Endothelial cell of umbilical vein (primary cell): ENCODE results near the gene CCDC14. TPM values are rescaled to one million over a fixed set of nuclear protein-coding genes. Genes with fewer than 3 reads are reported as not detected.

Experiments
- BruUV-seq: library from RNA; stranded (reverse); fragments of 400-500 nt; replicated peaks from 2 replicates; lab custom pipeline; 2021; lab: Mats Ljungman, UMichigan
- CTCF ChIA-PET: fragments of 300-600, 350-600 bp; sonication (Branson Sonifier 250); formaldehyde crosslinking; loops from one replicate; lab custom pipeline; 2021; ENCODE audit warnings: antibody characterized with exemption, inconsistent platforms; lab: Charles Lee
- POLR2A ChIA-PET: fragments of 300-600, 350-600 bp; sonication (Branson Sonifier 250); formaldehyde crosslinking; loops from one replicate; lab custom pipeline; 2021; ENCODE audit warnings: antibody characterized with exemption, inconsistent platforms; lab: Charles Lee
- DNase-seq: peaks from one replicate; pipeline ENCODE4 v3.0.0-alpha.2; 2011; ENCODE audit warnings: low read depth, low spot score
- FAIRE-seq: peaks from 2 replicates; lab custom pipeline; 2011; peaks lifted over from hg19 to GRCh38; lab: Jason Lieb, UNC
- H2AFZ ChIP-seq: 2 replicates; pipeline ENCODE4 v1.6.0; 2012; ENCODE audit warnings: low read depth, low read length, control low read depth, inconsistent platforms
- H3K27ac ChIP-seq: 2 replicates; pipeline ENCODE4 v1.5.1; 2011; ENCODE audit warnings: low read depth, mild to moderate bottlenecking, control low read depth, low read length, moderate library complexity; ENCODE audit not compliant: insufficient read depth
- H3K27me3 ChIP-seq, 2 experiments: 2 replicates each; pipeline versions ENCODE4 v1.6.0 to v1.6.1; 2011; ENCODE audit warnings: low read length in 2 of 2, mixed read lengths in 1 of 2; ENCODE audit not compliant: control insufficient read depth in 2 of 2, insufficient read depth in 2 of 2
- H3K36me3 ChIP-seq, 2 experiments: 2 replicates in 1 of 2; 3 replicates in 1 of 2; pipeline ENCODE4 v1.5.1; 2011; ENCODE audit warnings: low read length in 2 of 2, mild to moderate bottlenecking in 1 of 2, moderate library complexity in 1 of 2; ENCODE audit not compliant: control insufficient read depth in 2 of 2, insufficient read depth in 2 of 2; ENCODE audit errors: extremely low read depth in 1 of 2
- H3K4me1 ChIP-seq: 3 replicates; pipeline ENCODE4 v1.5.1; 2011; ENCODE audit warnings: mild to moderate bottlenecking, low read length; ENCODE audit not compliant: control insufficient read depth, insufficient read depth; ENCODE audit errors: extremely low read depth
- H3K4me2 ChIP-seq: 2 replicates; pipeline ENCODE4 v1.6.1; 2011; ENCODE audit warnings: low read length, control low read depth, mixed read lengths; ENCODE audit not compliant: insufficient read depth
- H3K4me3 ChIP-seq, 3 experiments: fragments of 200-600 bp in 1 of 3; sonication (generic), shearing (Covaris generic) in 1 of 3; replicated peaks in 1 of 3; 2 replicates each; pipeline ENCODE4 v1.5.1; 2011 to 2016; ENCODE audit warnings: control low read depth in 3 of 3, low read length in 3 of 3, mild to moderate bottlenecking in 2 of 3, inconsistent platforms in 1 of 3, low read depth in 1 of 3, moderate library complexity in 1 of 3; ENCODE audit not compliant: insufficient read depth in 1 of 3
- H3K79me2 ChIP-seq: 2 replicates; pipeline ENCODE4 v1.6.0; 2012; ENCODE audit warnings: low read length, inconsistent platforms; ENCODE audit not compliant: control insufficient read depth, insufficient read depth
- H3K9ac ChIP-seq: replicated peaks from 2 replicates; pipeline ENCODE3; 2011; ENCODE audit warnings: low read length, control low read depth; ENCODE audit not compliant: insufficient read depth; ENCODE audit errors: extremely low read depth
- H3K9me1 ChIP-seq: replicated peaks from 3 replicates; pipeline ENCODE4 v1.6.0; 2011; ENCODE audit warnings: mild to moderate bottlenecking, low read length; ENCODE audit not compliant: control insufficient read depth, insufficient read depth; ENCODE audit errors: extremely low read depth
- H3K9me3 ChIP-seq: replicated peaks from 2 replicates; pipeline ENCODE4 v1.5.1; 2012; ENCODE audit warnings: low read length, inconsistent platforms; ENCODE audit not compliant: control insufficient read depth, insufficient read depth
- H4K20me1 ChIP-seq: replicated peaks from 2 replicates; pipeline ENCODE3; 2011; ENCODE audit warnings: mild to moderate bottlenecking, low read length; ENCODE audit not compliant: control insufficient read depth, insufficient read depth; ENCODE audit errors: extremely low read depth
- CTCF ChIP-seq, 2 donors: IDR thresholded peaks; 1 replicate in 1 of 2; 2 replicates in 1 of 2; pipeline ENCODE4 v1.5.1; 2011; ENCODE audit warnings: low read length in 2 of 2, mild to moderate bottlenecking in 2 of 2, moderate library complexity in 2 of 2, control low read depth in 1 of 2, inconsistent platforms in 1 of 2, low read depth in 1 of 2; ENCODE audit not compliant: insufficient read depth in 1 of 2; ENCODE audit errors: extremely low read depth in 1 of 2
- EZH2 ChIP-seq: IDR thresholded peaks from 2 replicates; pipeline ENCODE4 v1.6.1; 2012; ENCODE audit warnings: borderline replicate concordance, low read depth, mild to moderate bottlenecking, moderate library complexity, low read length, inconsistent platforms; ENCODE audit not compliant: severe bottlenecking
- FOS ChIP-seq: IDR thresholded peaks from 2 replicates; pipeline ENCODE4 v1.6.1; 2011; ENCODE audit warnings: mild to moderate bottlenecking, low read length, moderate library complexity, borderline replicate concordance; ENCODE audit not compliant: insufficient read depth
- GATA2 ChIP-seq: IDR thresholded peaks from 2 replicates; pipeline ENCODE4 v1.7.0; 2011; ENCODE audit warnings: low read depth, mild to moderate bottlenecking, moderate library complexity, mixed read lengths, low read length; ENCODE audit not compliant: insufficient read length, insufficient read depth
- JUN ChIP-seq: IDR thresholded peaks from 2 replicates; pipeline ENCODE4 v1.6.1; 2011; ENCODE audit warnings: borderline replicate concordance, low read depth; ENCODE audit not compliant: insufficient read length, insufficient read depth
- MYC ChIP-seq: IDR thresholded peaks from one replicate; pipeline ENCODE4 v1.6.1; 2011; ENCODE audit warnings: mild to moderate bottlenecking, low read depth, low read length
- POLR2A ChIP-seq: IDR thresholded peaks from 2 replicates; pipeline ENCODE4 v1.6.1; 2012; ENCODE audit warnings: low read depth, mild to moderate bottlenecking, control low read depth, low read length
- POLR2AphosphoS5 ChIP-seq: IDR thresholded peaks from 2 replicates; pipeline ENCODE4 v1.6.1; 2012; ENCODE audit warnings: low read depth, mild to moderate bottlenecking, control low read depth, low read length, moderate library complexity; ENCODE audit not compliant: insufficient read depth
- dilution Hi-C: fragments of 300-500 bp; cut with MboI; formaldehyde crosslinking; loops from one replicate; pipeline ENCODE4 v1.15.0; 2019; ENCODE audit warnings: low sequenced_read_pairs; ENCODE audit not compliant: extremely low pct_ligation_motif_present
- intact Hi-C: fragments of 100-400 bp; cut with micrococcal nuclease; formaldehyde crosslinking; loops from one replicate; pipeline ENCODE4 v1.10.0; 2022
- polyA plus RNA-seq, 4 experiments: library from polyadenylated mRNA; depleted of rRNA in 3 of 4; stranded (reverse) in 3 of 4; unstranded in 1 of 4; fragments of >200 nt; gene quantifications; 2 replicates each; pipeline versions ENCODE4 v1.2.1 to v1.2.3, GENCODE V29; 2011 to 2012; ENCODE audit warnings: missing spikeins in 1 of 4
- total RNA-seq: library from RNA; stranded (reverse); gene quantifications from 2 replicates; pipeline ENCODE4 v1.2.3, GENCODE V29; 2021
- TF ChIP-seq, protein P1 (sequence below): IDR thresholded peaks from 2 replicates; pipeline ENCODE4 v1.6.1; 2011; ENCODE audit not compliant: insufficient read depth, insufficient read length

CCDC14 gene
- total and polyA plus RNA-seq, 2 donors (not counting 3 experiments of a cell fraction or from before 2014, with no cell fraction given): 47.5 to 55.3 TPM

DNA sequence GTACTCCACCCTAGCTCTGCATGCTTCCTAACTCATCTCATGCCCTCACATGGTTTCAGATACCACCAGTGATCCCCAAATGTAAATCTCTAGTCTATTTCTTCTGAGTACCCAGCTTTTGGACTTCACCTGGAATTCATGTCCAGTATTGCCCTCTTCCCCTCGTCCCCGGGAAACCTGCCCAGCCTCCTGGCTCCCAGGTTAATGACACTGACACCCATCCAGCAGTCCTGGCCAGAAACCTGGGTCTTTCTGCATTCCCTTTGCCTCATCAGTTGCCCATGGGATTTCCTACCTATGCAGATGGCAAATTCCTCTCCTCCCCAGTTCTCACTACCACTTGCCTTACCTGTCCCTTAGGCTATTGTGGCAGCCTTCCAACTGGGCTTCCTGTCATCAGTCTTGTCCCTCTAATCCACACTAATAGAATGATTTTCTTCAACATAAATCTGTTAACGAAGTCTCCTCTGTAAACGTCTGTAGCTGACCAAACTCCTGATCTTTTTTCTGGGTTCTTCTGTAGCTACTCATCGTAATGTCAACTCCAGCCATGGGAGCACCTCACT, 61.6 kb downstream of the CCDC14 start:
- dilution Hi-C loops: no loop called here
- Histone ChIP-seq H3K4me2 (no peak overlapping the region), H3K9me1 (no peaks in the 10 kb centered on the region), H3K9ac (no peak overlapping the region), H3K27me3 (peaks cover 5 to 7% of the 10 kb centered on the region in 2 experiments), H3K4me1 (peaks cover 2% of the 10 kb centered on the region), H3K9me3 (no peaks in the 10 kb centered on the region), H4K20me1 (no peaks in the 10 kb centered on the region), H2AFZ (no peak overlapping the region), H3K79me2 (no peaks in the 10 kb centered on the region), H3K27ac (no peak overlapping the region), H3K4me3 (no peak overlapping the region), H3K36me3 (no peaks in the 10 kb centered on the region)
- CTCF ChIA-PET: interaction anchor here (1.0 to 1.8 kb wide), 2 partner anchors 10 to 149 kb away, joined by 3 to 6 read pairs; no protein-coding TSS in a partner anchor
- BruUV-seq: no TSS peak
- no peak for DNase-seq
- intact Hi-C loops: no loop called here
- POLR2A ChIA-PET: no interaction called here
- TF ChIP-seq GATA2: no peak
- FAIRE-seq: no peak

DNA sequence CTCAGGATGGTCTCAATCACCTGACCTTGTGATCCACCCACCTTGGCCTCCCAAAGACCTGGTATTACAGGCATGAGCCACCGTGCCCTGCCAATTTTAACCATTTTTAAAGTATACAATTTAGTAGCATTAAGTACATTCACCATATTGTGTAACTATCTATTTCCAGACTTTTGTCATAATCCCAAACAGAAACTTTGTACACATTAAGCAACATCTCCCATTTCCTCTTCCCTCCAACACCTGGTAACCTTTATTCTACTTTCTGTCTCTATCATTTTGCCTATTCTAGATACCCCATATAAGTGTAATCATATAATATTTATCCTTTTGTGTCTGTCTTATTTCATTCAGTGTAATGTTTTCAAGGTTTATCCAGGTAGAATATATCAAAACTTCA, 68.0 kb downstream of the CCDC14 start:
- CTCF ChIA-PET: no interaction called here
- Histone ChIP-seq H4K20me1 (no peaks in the 10 kb centered on the region), H3K9me3 (no peaks in the 10 kb centered on the region), H3K79me2 (no peaks in the 10 kb centered on the region), H3K9ac (no peak overlapping the region), H3K27ac (no peak overlapping the region), H3K4me1 (peaks cover 2% of the 10 kb centered on the region), H3K4me2 (no peak overlapping the region), H3K27me3 (no peaks in the 10 kb centered on the region), H3K4me3 (no peak overlapping the region), H2AFZ (no peak overlapping the region), H3K9me1 (no peaks in the 10 kb centered on the region), H3K36me3 (no peaks in the 10 kb centered on the region)
- no TSS peak for BruUV-seq
- DNase-seq (no peak), FAIRE-seq (no peak)
- dilution Hi-C loops (no loop called here), intact Hi-C loops (no loop called here)
- TF ChIP-seq EZH2 (no peak), MYC (no peak), FOS (no peak), POLR2AphosphoS5 (no peak), POLR2A (no peak), GATA2 (no peak), CTCF (IDR thresholded peaks at IDR 0.05; ENCODE audit: extremely low read depth in 1 of 2, insufficient read depth in 1 of 2, low read depth in 1 of 2, low read length in 2 of 2) (no peak), JUN (no peak)
- TF ChIP-seq, protein P1, sequence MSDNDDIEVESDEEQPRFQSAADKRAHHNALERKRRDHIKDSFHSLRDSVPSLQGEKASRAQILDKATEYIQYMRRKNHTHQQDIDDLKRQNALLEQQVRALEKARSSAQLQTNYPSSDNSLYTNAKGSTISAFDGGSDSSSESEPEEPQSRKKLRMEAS: no peak
- POLR2A ChIA-PET: no interaction called here
